GM12878 (cell line): ENCODE data around the gene PTEN. TPM values are rescaled to one million over a fixed set of nuclear protein-coding genes. Genes with fewer than 3 reads are reported as not detected.

ENCODE experiments used
- ATAC-seq: fragments of 200-7000 bp; cut with Tn5 transposase; 3 replicates; pipeline ENCODE4 v1.9.1; 2020; ENCODE audit warnings: mild to moderate bottlenecking, moderate library complexity
- Bru-seq: library from RNA; stranded (reverse); fragments of 400-500 nt; gene quantifications from one replicate; lab custom pipeline; 2021; lab: Mats Ljungman, UMichigan
- BruChase-seq, 2 experiments: library from RNA; stranded (reverse); fragments of 400-500 nt; gene quantifications; one replicate each; lab custom pipeline; 2021; lab: Mats Ljungman, UMichigan
- BruUV-seq: library from RNA; stranded (reverse); fragments of 400-500 nt; replicated peaks from 2 replicates; lab custom pipeline; 2021; lab: Mats Ljungman, UMichigan
- CTCF ChIA-PET: fragments of 300-600 bp; sonication (Branson Sonifier 250); formaldehyde crosslinking; extraction: SDS; loops from one replicate; lab custom pipeline; 2021; ENCODE audit warnings: inconsistent platforms; lab: Yijun Ruan, JAX
- POLR2A ChIA-PET: fragments of 350-600 bp; formaldehyde crosslinking; extraction: SDS; loops from one replicate; lab custom pipeline; 2021; ENCODE audit warnings: inconsistent platforms; lab: Charles Lee
- RAD21 ChIA-PET: fragments of 300-600 bp; sonication (Branson Sonifier 250); formaldehyde crosslinking; loops from one replicate; lab custom pipeline; 2023; ENCODE audit warnings: antibody characterized with exemption; ENCODE audit not compliant: unreplicated experiment; lab: Charles Lee
- SMC1A ChIA-PET: fragments of 300-600 bp; sonication (Branson Sonifier 250); formaldehyde crosslinking; loops from one replicate; lab custom pipeline; 2023; ENCODE audit not compliant: unreplicated experiment, uncharacterized antibody; lab: Charles Lee
- DNase-seq: peaks from one replicate; pipeline ENCODE4 v3.0.0-alpha.2; 2011; ENCODE audit warnings: low read depth, low spot score
- FAIRE-seq: peaks from 3 replicates; lab custom pipeline; 2011; peaks lifted over from hg19 to GRCh38; lab: Jason Lieb, UNC
- H2AFZ ChIP-seq: 2 replicates; pipeline ENCODE4 v1.6.0; 2011; ENCODE audit warnings: low read depth, low read length, control low read depth; ENCODE audit not compliant: control insufficient read depth
- H3K27ac ChIP-seq: 2 replicates; pipeline ENCODE4 v1.5.1; 2011; ENCODE audit warnings: control low read depth; ENCODE audit not compliant: control insufficient read depth, insufficient read depth
- H3K27me3 ChIP-seq, 2 experiments: replicated peaks in 1 of 2; 2 replicates each; pipeline versions ENCODE4 v1.6.0 to v1.6.1; 2011; ENCODE audit warnings: low read length in 1 of 2; ENCODE audit not compliant: control insufficient read depth in 2 of 2, insufficient read depth in 2 of 2
- H3K36me3 ChIP-seq, 2 experiments: 2 replicates each; pipeline ENCODE4 v1.5.1; 2011; ENCODE audit warnings: low read length in 1 of 2; ENCODE audit not compliant: control insufficient read depth in 2 of 2, insufficient read depth in 2 of 2
- H3K4me1 ChIP-seq: 2 replicates; pipeline ENCODE4 v1.6.1; 2011; ENCODE audit warnings: mild to moderate bottlenecking, low read length, moderate library complexity, mixed read lengths; ENCODE audit not compliant: control insufficient read depth, insufficient read depth
- H3K4me2 ChIP-seq: 2 replicates; pipeline ENCODE4 v1.6.0; 2011; ENCODE audit warnings: control low read depth; ENCODE audit not compliant: control insufficient read depth, insufficient read depth
- H3K4me3 ChIP-seq: fragments of 200-600 bp; sonication (generic); 2 replicates; pipeline ENCODE4 v1.5.1; 2016
- H3K79me2 ChIP-seq: 2 replicates; pipeline ENCODE4 v1.6.0; 2011; ENCODE audit warnings: low read length; ENCODE audit not compliant: control insufficient read depth, insufficient read depth
- H3K9ac ChIP-seq: 2 replicates; pipeline ENCODE4 v1.8.0; 2011; ENCODE audit warnings: low read length, control low read depth, mixed read lengths; ENCODE audit not compliant: control insufficient read depth, insufficient read depth
- H3K9me3 ChIP-seq: replicated peaks from 3 replicates; pipeline ENCODE4 v1.5.1; 2011; ENCODE audit warnings: mild to moderate bottlenecking, low read length; ENCODE audit not compliant: control insufficient read depth, insufficient read depth
- H4K20me1 ChIP-seq: 2 replicates; pipeline ENCODE4 v1.6.0; 2011; ENCODE audit not compliant: control insufficient read depth, insufficient read depth
- CUX1 ChIP-seq: IDR thresholded peaks from 2 replicates; pipeline ENCODE4 v1.6.1; 2012; ENCODE audit warnings: improper control_type of control experiment, low read depth, low read length; ENCODE audit not compliant: insufficient replicate concordance
- PKNOX1 ChIP-seq: fragments of 450-650 bp; IDR thresholded peaks from 2 replicates; pipeline ENCODE4 v1.6.1; 2016; ENCODE audit warnings: mild to moderate bottlenecking
- PML ChIP-seq: IDR thresholded peaks from 2 replicates; pipeline ENCODE4 v1.6.1; 2012; ENCODE audit warnings: low read length, inconsistent platforms
- WGBS: methylation state at CpG from one replicate; pipeline ENCODE4 v1.1.6; 2016; ENCODE audit warnings: low lambda C conversion rate; ENCODE audit not compliant: insufficient replicate concordance, insufficient coverage; ENCODE audit errors: missing lambda C conversion rate; 5-methylcytosine and 5-hydroxymethylcytosine counted together
- in situ Hi-C: fragments of 300-500 bp; cut with MboI; formaldehyde crosslinking; loops from 9 replicates; pipeline ENCODE4 v1.14.3; 2018; ENCODE audit warnings: mixed read lengths
- intact Hi-C: fragments of 100-400 bp; cut with micrococcal nuclease; formaldehyde crosslinking; loops from one replicate; pipeline ENCODE4 v1.14.2; 2022; ENCODE audit not compliant: unreplicated experiment
- long read RNA-seq, 2 experiments: library from polyadenylated mRNA; unstranded; transcript quantifications; one replicate each; pipeline ENCODE4 v2.0.0, GENCODE V29; 2019 to 2020
- polyA minus RNA-seq, 3 experiments: library from RNA; depleted of rRNA, polyadenylated mRNA; stranded (reverse); fragments of >200 nt; gene quantifications; 2 replicates each; pipeline ENCODE4 v1.2.3, GENCODE V29; 2011
- polyA plus RNA-seq, 11 experiments: library from polyadenylated mRNA; depleted of rRNA in 4 of 11; unstranded in 6 of 11; stranded (reverse) in 5 of 11; fragments of >200 nt; fragmentation: Nextera tagmentation in 4 of 11; fragmentation: Illumina TruSeq in 1 of 11; extraction: Ambion mirVana in 4 of 11; extraction: Trizol in 1 of 11; gene quantifications; 1 replicate in 1 of 11; 2 replicates in 10 of 11; pipeline versions ENCODE4 v1.2.1 to v1.2.3, GENCODE V29; 2011 to 2016; ENCODE audit warnings: inconsistent platforms in 2 of 11, missing spikeins in 2 of 11, low read depth in 1 of 11
- total RNA-seq, 4 experiments: library from RNA; depleted of rRNA in 3 of 4; stranded (reverse); fragments of >200 nt in 3 of 4; fragmentation: Illumina TruSeq in 1 of 4; extraction: Trizol in 1 of 4; gene quantifications; 2 replicates each; pipeline versions ENCODE4 v1.2.1 to v1.2.3, GENCODE V29; 2013 to 2021
- TF ChIP-seq, protein P1 (sequence below): IDR thresholded peaks from 2 replicates; pipeline ENCODE4 v1.6.1; 2012; ENCODE audit warnings: low read depth, low read length, improper control_type of control experiment
- TF ChIP-seq, protein P2 (sequence below): IDR thresholded peaks from 2 replicates; pipeline ENCODE4 v1.6.1; 2011; ENCODE audit warnings: borderline replicate concordance, low read depth, mild to moderate bottlenecking, moderate library complexity, low read length; ENCODE audit not compliant: insufficient read depth, poor library complexity, severe bottlenecking

PTEN gene
- 856 and 868 TPM in 2 replicates for total RNA-seq (2013; cell fraction: nucleolus; rRNA removed)
- total RNA-seq (2014; rRNA removed) (83.1 and 113 TPM in 2 replicates), total RNA-seq (2014; rRNA removed; fragmentation: Illumina TruSeq; extraction: Trizol) (175 and 183 TPM in 2 replicates), total RNA-seq (2021) (87.5 and 94.9 TPM in 2 replicates), polyA plus RNA-seq (2011; rRNA removed) (94.3 and 180 TPM in 2 replicates), polyA plus RNA-seq (2014; fragmentation: Illumina TruSeq; extraction: Trizol) (53.0 and 67.7 TPM in 2 replicates), polyA plus RNA-seq (2014; fragmentation: Nextera tagmentation; extraction: Ambion mirVana) (10 to 100 TPM; 26.1 to 59.5 TPM), polyA plus RNA-seq (2014; rRNA removed) (35.0 and 45.0 TPM in 2 replicates), polyA plus RNA-seq (2016; fragmentation: Nextera tagmentation; extraction: Ambion mirVana) (10 to 100 TPM; 49.5 to 56.8 TPM), polyA minus RNA-seq (2011; rRNA and poly(A)+ RNA removed) (143 and 199 TPM in 2 replicates), Bru-seq, nascent RNA (percentile 98 among the genes with signal in this experiment), BruChase-seq, experiment 1, labeled RNA remaining after a 6-hour chase (percentile 96 among the genes with signal in this experiment), BruChase-seq, experiment 2, labeled RNA remaining after a 2-hour chase (percentile 95 among the genes with signal in this experiment)
- 24.4 TPM for polyA plus RNA-seq (2011; ENCODE audit: low read depth)
- polyA plus RNA-seq (2011; cell fraction: cytosol; rRNA removed), result 19.9 and 22.4 TPM in 2 replicates
- 52.2 and 61.7 TPM in 2 replicates for polyA plus RNA-seq (2011; cell fraction: nucleus; rRNA removed)
- polyA plus RNA-seq (2012), result 100 and 102 TPM in 2 replicates
- 54.9 and 66.1 TPM in 2 replicates for polyA minus RNA-seq (2011; cell fraction: cytosol; rRNA and poly(A)+ RNA removed)
- 165 and 285 TPM in 2 replicates for polyA minus RNA-seq (2011; cell fraction: nucleus; rRNA and poly(A)+ RNA removed)
- long read RNA-seq, experiment 1, partial matches to known transcripts, result 0 of 59 reads
- long read RNA-seq, experiment 1, other reads (novel, unspliced or antisense), result 59 of 59 reads
- long read RNA-seq, experiment 2, full-length matches to known transcripts, result 7 of 39 reads
- long read RNA-seq, experiment 2, partial matches to known transcripts, result 12 of 39 reads
- long read RNA-seq, experiment 2, other reads (novel, unspliced or antisense), result 20 of 39 reads

GRCh38 chr10:87863053-87863943 lies at the start of gene PTEN, which contains the start of gene KLLN:
PTEN (plus strand) TSS chr10:87863625; CDS start chr10:87864470, 845 bp downstream.
KLLN (minus strand) TSS chr10:87863533; CDS start chr10:87862487, 1,046 bp downstream.
- FAIRE-seq (no peak), DNase-seq (peak; percentile 55), ATAC-seq (peak; percentile 60)
- under 1% methylated on average over 52 of the region's 89 CpGs for WGBS
- Histone ChIP-seq H3K9me3 (no peaks in the 10 kb centered on the region), H4K20me1 (no peaks in the 10 kb centered on the region), H2AFZ (peak within 1 kb of the TSS; percentile 73), H3K36me3 (0 out of 4 replicates have a peak, but pooled peaks cover 0 to under 1% of the 10 kb centered on the region in 2 experiments), H3K27ac (peak within 1 kb of the TSS; percentile 98), H3K4me3 (peak within 1 kb of the TSS; percentile 94), H3K4me1 (peaks cover 8% of the 10 kb centered on the region), H3K27me3 (no peaks in the 10 kb centered on the region), H3K9ac (peak within 1 kb of the TSS; percentile 99), H3K79me2 (peaks cover 78% of the 10 kb centered on the region), H3K4me2 (peak within 1 kb of the TSS; percentile 89)
- no TSS peak for BruUV-seq
- intact Hi-C loops (loop anchor here (2.0 to 5.0 kb wide), 3 partner anchors 69 to 424 kb away; no protein-coding TSS in a partner anchor), in situ Hi-C loops (loop anchor here (5.0 to 10.0 kb wide), 5 partner anchors 202 to 689 kb away; no protein-coding TSS in a partner anchor)
- POLR2A ChIA-PET, result interaction anchor here (0.8 to 3.3 kb wide), 11 partner anchors 8 to 525 kb away, joined by 3 to 53 read pairs (median 7); no protein-coding TSS in a partner anchor
- SMC1A ChIA-PET, result interaction anchor here (1.0 to 6.9 kb wide), 16 partner anchors 11 to 689 kb away, joined by 3 to 140 read pairs (median 12); partner anchors contain the start of gene ATAD1
- CTCF ChIA-PET, result interaction anchor here (0.7 to 3.8 kb wide), 12 partner anchors 11 to 718 kb away, joined by 3 to 98 read pairs (median 5); no protein-coding TSS in a partner anchor
- RAD21 ChIA-PET, result interaction anchor here (0.8 to 6.4 kb wide), 19 partner anchors 8 to 691 kb away, joined by 3 to 158 read pairs (median 11); no protein-coding TSS in a partner anchor
- TF ChIP-seq CUX1, result no peak
- TF ChIP-seq PML, result peak; percentile 13; the same call in 1 of the 2 replicates
- TF ChIP-seq, protein P1, sequence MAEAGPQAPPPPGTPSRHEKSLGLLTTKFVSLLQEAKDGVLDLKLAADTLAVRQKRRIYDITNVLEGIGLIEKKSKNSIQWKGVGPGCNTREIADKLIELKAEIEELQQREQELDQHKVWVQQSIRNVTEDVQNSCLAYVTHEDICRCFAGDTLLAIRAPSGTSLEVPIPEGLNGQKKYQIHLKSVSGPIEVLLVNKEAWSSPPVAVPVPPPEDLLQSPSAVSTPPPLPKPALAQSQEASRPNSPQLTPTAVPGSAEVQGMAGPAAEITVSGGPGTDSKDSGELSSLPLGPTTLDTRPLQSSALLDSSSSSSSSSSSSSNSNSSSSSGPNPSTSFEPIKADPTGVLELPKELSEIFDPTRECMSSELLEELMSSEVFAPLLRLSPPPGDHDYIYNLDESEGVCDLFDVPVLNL, result no peak
- no peak for TF ChIP-seq PKNOX1
- TF ChIP-seq, protein P2, sequence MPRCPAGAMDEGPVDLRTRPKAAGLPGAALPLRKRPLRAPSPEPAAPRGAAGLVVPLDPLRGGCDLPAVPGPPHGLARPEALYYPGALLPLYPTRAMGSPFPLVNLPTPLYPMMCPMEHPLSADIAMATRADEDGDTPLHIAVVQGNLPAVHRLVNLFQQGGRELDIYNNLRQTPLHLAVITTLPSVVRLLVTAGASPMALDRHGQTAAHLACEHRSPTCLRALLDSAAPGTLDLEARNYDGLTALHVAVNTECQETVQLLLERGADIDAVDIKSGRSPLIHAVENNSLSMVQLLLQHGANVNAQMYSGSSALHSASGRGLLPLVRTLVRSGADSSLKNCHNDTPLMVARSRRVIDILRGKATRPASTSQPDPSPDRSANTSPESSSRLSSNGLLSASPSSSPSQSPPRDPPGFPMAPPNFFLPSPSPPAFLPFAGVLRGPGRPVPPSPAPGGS, result peak; percentile 77
